DMS 273 (cell line): Measurements from ENCODE around the gene SH3PXD2B.
A peak's percentile ranks its signal among the peaks of the same experiment; 100 is the strongest.

Experiments used
- DNase-seq: peaks from one replicate; lab custom pipeline; 2025; ENCODE audit not compliant: unreplicated experiment; lab: John Stamatoyannopoulos, UW

SH3PXD2B gene

DNA sequence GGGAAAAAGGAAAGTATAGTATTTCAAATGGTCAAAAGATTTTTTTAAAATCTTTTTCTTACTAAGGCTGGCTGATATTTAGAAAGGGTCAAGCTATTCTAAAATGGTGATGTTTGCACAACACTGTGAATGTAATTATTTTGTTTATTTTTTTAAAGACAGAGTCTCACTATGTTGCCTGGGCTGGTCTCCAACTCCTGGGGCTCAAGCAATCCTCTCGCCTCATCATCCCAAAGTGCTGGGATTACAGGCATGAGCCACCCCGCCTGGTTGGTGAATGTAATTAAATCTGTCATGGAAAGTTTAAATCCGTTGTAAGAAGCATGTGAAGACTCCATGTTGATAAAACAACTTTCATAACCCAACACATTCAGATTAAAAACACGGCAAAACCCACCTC is 173.4 kb downstream of the SH3PXD2B start:
- peak; percentile 58 for DNase-seq

GRCh38 chr5:172280317-172280716 is 174.0 kb downstream of the SH3PXD2B start:
- DNase-seq = no peak

DNA sequence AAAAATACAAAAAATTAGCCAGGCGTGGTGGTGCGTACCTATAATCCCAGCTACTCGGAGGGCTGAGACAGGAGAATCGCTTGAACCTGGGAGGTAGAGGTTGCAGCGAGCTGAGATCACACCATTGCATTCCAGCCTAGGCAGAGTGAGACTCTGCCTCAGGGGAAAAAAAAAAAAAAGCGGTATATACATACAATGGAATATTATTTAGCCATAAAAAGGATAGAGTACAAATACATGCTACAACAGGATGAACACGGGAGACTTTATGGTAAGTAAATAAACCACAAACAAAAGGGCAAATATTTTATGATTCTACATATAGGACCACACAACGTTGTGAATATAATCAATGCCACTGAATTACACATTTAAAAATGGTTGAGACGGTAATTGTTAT is 176.0 kb downstream of the SH3PXD2B start:
- no peak for DNase-seq

- DNase-seq = no peak
Measured at GRCh38 chr5:172276214-172276613, 178.1 kb downstream of the SH3PXD2B start.
